Chondrocyte (in vitro differentiated cells): ENCODE results near the gene TMPRSS3. TPM values are rescaled to one million over a fixed set of nuclear protein-coding genes. Genes with fewer than 3 reads are reported as not detected.

Experiments used
- DNase-seq: peaks from one replicate; pipeline ENCODE4 v3.0.0; 2021; ENCODE audit warnings: mixed read lengths, low spot score
- H3K27ac Mint-ChIP-seq: one replicate; pipeline ENCODE4 v1.8.0; 2021; ENCODE audit warnings: mild to moderate bottlenecking, moderate library complexity, mixed read lengths; ENCODE audit not compliant: unreplicated experiment
- H3K27me3 Mint-ChIP-seq: 2 replicates; pipeline ENCODE4 v1.8.0; 2021; ENCODE audit warnings: low read depth, mixed read lengths
- H3K36me3 Mint-ChIP-seq: 2 replicates; pipeline ENCODE4 v1.8.0; 2021; ENCODE audit warnings: low read depth, mixed read lengths
- H3K4me1 Mint-ChIP-seq: 2 replicates; pipeline ENCODE4 v1.8.0; 2021; ENCODE audit warnings: low read depth, mild to moderate bottlenecking, mixed read lengths
- H3K4me3 Mint-ChIP-seq: one replicate; pipeline ENCODE4 v1.8.0; 2021; ENCODE audit warnings: mild to moderate bottlenecking, moderate library complexity, mixed read lengths; ENCODE audit not compliant: unreplicated experiment
- H3K9me3 Mint-ChIP-seq: 2 replicates; pipeline ENCODE4 v1.8.0; 2021; ENCODE audit warnings: low read depth, mixed read lengths
- total RNA-seq: library from RNA; stranded (reverse); gene quantifications from 3 replicates; pipeline ENCODE4 v1.2.1, GENCODE V29; 2021
- TF ChIP-seq, protein P1 (sequence below): fragments of 200-600 bp; sonication (generic); IDR thresholded peaks from 2 replicates; pipeline ENCODE4 v1.5.0; 2021; ENCODE audit warnings: antibody characterized with exemption, mild to moderate bottlenecking, moderate library complexity

TMPRSS3 gene
- total RNA-seq, 1 donor from 2014 or later = not detected

DNA sequence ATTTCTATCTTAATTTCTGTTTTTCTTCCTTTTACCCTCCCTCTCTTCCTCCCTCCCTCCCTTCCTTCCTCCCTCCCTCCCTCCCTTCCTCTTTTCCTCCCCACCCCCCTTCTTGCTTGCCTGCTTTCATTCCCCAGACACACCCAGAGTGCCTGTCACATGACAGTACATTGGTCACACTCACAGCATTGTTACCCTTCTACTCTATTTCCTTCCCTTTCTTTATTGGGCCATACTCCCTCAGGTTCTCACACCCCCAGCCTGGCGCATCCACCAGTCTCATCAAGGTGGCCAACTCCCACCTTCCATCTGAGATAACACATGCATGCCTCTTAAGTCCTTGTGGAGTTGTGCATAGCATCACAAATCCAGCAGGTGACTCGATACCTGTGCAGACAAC, 10.9 kb downstream of the TMPRSS3 start:
- Mint-ChIP-seq H3K36me3 (no peaks in the 10 kb centered on the region), H3K9me3 (peaks cover 12% of the 10 kb centered on the region), H3K4me1 (peaks cover 13% of the 10 kb centered on the region), H3K27me3 (peaks cover 9% of the 10 kb centered on the region), H3K27ac (no peak overlapping the region), H3K4me3 (no peak overlapping the region)
- peak; percentile 22 for DNase-seq
- TF ChIP-seq, protein P1, sequence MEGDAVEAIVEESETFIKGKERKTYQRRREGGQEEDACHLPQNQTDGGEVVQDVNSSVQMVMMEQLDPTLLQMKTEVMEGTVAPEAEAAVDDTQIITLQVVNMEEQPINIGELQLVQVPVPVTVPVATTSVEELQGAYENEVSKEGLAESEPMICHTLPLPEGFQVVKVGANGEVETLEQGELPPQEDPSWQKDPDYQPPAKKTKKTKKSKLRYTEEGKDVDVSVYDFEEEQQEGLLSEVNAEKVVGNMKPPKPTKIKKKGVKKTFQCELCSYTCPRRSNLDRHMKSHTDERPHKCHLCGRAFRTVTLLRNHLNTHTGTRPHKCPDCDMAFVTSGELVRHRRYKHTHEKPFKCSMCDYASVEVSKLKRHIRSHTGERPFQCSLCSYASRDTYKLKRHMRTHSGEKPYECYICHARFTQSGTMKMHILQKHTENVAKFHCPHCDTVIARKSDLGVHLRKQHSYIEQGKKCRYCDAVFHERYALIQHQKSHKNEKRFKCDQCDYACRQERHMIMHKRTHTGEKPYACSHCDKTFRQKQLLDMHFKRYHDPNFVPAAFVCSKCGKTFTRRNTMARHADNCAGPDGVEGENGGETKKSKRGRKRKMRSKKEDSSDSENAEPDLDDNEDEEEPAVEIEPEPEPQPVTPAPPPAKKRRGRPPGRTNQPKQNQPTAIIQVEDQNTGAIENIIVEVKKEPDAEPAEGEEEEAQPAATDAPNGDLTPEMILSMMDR = no peak

DNA sequence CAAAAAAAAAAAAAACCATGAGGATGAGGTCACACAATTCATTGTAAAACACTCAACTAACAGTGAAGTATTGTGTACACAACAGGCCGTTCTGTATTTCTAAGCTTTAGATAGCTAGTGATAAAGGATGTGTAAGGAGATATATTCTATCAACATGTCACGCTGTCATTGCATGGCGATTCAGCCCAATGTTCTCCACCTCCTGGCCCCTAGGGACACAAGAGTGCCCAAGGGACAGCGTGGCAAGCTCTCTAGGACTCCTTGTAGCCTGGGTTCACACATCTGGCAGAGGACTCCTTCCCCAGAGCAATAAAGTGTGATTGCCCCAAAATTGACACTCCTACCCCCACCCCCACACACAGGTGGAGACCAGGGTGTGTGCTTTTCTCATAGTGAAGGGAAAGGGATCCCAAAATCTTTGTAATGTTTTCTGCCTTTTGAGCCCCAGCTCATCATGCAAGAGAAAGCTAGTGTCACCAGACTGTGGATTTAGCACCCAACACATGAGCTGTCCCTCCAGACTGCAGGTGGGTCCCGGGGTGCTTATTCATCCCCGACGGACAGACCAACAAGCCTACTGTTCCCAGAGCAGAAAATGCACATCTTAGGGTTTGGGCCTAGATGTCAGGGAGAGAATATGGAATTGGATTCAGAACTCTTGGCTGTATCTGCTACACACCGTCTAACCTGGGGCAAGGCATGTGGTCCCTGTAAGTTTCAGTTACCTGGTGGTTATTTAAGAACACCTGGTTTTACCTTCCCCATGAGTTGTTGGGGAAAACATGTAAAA, 11.5 kb downstream of the TMPRSS3 start:
- Mint-ChIP-seq H3K4me1 (peaks cover 11% of the 10 kb centered on the region), H3K36me3 (no peaks in the 10 kb centered on the region), H3K4me3 (no peak overlapping the region), H3K9me3 (peaks cover 12% of the 10 kb centered on the region), H3K27me3 (peaks cover 7% of the 10 kb centered on the region), H3K27ac (no peak overlapping the region)
- TF ChIP-seq, protein P1 = no peak
- DNase-seq = peak; percentile 26

DNA sequence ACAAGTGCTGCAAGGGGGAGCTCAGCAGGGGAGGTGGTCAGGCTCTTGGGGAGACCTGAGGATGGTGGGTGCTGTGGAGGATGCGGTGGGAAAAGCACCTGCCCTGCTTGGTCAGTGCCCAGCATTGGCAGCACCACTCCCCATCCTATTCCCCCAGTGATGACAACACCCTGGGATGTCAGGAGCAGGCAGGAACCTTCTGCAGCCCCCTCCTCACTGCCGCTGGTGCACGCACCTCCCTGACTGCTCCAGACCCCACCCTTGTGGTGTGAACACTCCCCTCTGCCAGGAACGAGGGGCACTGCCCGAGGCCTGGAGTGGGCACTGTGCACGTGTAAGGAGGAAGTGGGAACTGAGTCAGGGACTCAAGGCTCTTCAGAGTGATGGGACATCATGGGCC, 12.5 kb downstream of the TMPRSS3 start:
- peaks cover 8% of the 10 kb centered on the region for H3K27me3 Mint-ChIP-seq
- TF ChIP-seq, protein P1 = no peak
- peaks cover 12% of the 10 kb centered on the region for H3K9me3 Mint-ChIP-seq
- DNase-seq = peak; percentile 70
- H3K36me3 Mint-ChIP-seq = no peaks in the 10 kb centered on the region
- no peak overlapping the region for H3K4me3 Mint-ChIP-seq
- no peak overlapping the region for H3K27ac Mint-ChIP-seq
- peaks cover 4% of the 10 kb centered on the region for H3K4me1 Mint-ChIP-seq

DNA sequence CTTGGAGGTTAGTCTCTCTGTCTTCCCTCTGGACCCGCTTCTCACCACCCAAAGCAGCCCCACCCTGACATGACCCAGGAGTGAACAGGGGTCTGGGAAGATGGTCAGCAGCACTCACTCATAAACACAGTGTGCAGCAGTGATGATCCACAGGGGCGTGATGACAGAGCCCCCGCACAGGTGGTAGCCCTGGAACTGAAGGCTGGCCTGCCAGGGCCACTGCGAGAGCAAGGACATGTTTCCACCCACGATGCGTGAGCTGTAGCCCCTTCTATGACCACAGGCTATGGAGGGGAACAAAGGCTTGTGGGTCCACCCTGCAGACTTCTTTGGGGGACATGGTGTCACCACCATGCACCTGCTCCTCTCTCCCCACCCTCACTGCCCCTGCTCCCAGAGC, 12.9 kb downstream of the TMPRSS3 start:
- no peak for DNase-seq
- Mint-ChIP-seq H3K36me3 (no peaks in the 10 kb centered on the region), H3K27ac (no peak overlapping the region), H3K4me1 (peaks cover 4% of the 10 kb centered on the region), H3K27me3 (peaks cover 9% of the 10 kb centered on the region), H3K4me3 (no peak overlapping the region), H3K9me3 (peaks cover 12% of the 10 kb centered on the region)
- TF ChIP-seq, protein P1 = no peak

DNA sequence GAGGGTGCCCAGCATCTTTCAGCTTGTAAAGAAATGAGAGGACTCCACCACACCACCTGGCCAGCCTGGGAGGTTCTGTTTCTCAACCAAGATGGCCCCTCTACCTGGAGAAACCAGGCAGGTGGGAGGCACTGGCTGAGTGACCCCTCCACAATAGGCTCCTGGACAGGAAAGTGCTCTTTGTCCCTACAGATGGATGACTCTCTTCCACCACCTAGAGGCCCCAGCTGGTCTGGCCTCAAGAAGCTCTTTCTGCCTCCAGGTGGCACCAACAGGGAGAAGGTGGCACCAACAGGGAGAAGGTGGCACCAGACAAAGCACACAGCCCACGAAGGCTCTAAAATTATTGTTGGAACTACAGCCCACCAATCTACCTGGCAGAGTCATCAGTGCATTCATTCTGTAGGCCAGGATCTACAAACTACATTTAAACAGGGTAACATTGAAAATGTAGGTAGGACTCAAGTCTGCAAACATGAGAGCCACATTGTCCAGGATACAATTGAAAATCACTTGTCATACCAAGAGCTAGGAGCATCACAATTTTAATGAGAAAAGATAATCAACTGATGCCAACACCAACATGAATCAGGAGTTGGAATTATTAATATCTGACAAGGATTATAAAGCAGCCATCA, 14.4 kb downstream of the TMPRSS3 start:
- no peaks in the 10 kb centered on the region for H3K4me1 Mint-ChIP-seq
- H3K9me3 Mint-ChIP-seq = peaks cover 12% of the 10 kb centered on the region
- TF ChIP-seq, protein P1 = peak; percentile 78
- no peaks in the 10 kb centered on the region for H3K36me3 Mint-ChIP-seq
- DNase-seq = peak; percentile 42
- H3K4me3 Mint-ChIP-seq = no peak overlapping the region
- H3K27me3 Mint-ChIP-seq = peaks cover 14% of the 10 kb centered on the region
- H3K27ac Mint-ChIP-seq = no peak overlapping the region
